Stimulated activated CD8-positive, alpha-beta memory T cell treated with anti-CD3 and anti-CD28 coated beads, Interleukin-15, amount 100 ng/mL, for 4 hours (primary cell): ENCODE data around the gene MYL6.

Experiments used
- DNase-seq, 2 donors: peaks; one replicate each; pipeline ENCODE4 v3.0.0-alpha.2; 2020; ENCODE audit warnings: low read depth in 2 of 2

The MYL6 gene

GRCh38 chr12:56129206-56129941, 28.8 kb upstream of the MYL6 start:
- peak in 1 of 2 donors; percentile 60 for DNase-seq

GRCh38 chr12:56129942-56130495, 28.1 kb upstream of the MYL6 start:
- DNase-seq, result no peak

GRCh38 chr12:56130876-56131275, 27.3 kb upstream of the MYL6 start:
- DNase-seq, result no peak

GRCh38 chr12:56134897-56135296, 23.3 kb upstream of the MYL6 start:
- no peak for DNase-seq

GRCh38 chr12:56137853-56138571, 20.1 kb upstream of the MYL6 start:
- no peak for DNase-seq

DNA sequence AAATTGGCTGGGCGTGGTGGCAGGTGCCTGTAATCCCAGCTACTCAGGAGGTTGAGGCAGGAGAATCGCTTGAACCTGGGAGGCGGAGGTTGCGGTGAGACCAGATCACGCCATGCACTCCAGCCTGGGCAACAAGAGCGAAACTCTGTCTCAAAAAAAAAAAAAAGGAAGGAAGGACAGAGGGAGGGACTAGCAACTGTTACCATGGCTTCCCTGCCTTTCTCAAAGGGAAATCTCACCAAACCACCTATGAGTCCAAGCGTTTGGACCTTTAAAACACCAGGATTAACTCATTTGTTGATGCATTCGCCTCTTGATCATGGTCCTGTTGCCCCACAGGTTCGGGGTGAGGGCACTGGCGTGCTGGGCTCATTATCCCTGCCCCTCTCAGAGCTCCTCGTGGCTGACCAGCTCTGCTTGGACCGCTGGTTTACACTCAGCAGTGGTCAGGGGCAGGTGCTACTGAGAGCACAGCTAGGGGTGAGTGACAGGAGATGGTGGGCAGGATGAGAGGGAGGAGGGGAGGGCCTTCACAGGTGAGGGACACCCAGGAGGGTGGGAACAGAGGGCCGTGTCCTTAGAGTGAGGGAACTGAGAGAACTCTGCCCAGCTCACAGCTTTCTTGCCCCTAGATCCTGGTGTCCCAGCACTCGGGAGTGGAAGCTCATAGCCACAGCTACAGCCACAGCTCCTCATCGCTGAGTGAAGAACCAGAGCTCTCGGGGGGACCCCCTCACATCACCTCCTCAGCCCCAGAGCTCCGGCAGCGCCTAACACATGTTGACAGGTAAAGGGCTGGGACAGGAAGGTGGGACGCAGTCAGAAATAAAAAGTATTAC, 16.0 kb upstream of the MYL6 start:
- DNase-seq, result no peak

DNA sequence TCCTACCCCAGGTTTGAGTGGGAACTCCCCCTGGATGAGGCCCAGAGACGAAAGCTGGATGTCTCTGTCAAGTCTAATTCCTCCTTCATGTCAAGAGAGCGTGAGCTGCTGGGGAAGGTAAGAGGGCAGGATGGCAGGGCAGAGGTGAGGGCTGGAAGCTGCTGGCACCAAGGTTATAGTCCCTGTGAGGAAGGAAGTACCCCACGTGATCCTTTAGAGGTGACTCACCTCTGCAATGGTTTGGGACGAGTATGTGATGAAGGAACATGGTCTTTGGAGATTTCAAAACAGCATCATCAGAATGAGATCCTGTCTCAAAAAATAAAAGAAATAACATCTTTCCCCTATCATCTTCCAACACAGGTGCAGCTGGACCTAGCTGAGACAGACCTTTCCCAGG, 14.9 kb upstream of the MYL6 start:
- DNase-seq, result no peak

DNA sequence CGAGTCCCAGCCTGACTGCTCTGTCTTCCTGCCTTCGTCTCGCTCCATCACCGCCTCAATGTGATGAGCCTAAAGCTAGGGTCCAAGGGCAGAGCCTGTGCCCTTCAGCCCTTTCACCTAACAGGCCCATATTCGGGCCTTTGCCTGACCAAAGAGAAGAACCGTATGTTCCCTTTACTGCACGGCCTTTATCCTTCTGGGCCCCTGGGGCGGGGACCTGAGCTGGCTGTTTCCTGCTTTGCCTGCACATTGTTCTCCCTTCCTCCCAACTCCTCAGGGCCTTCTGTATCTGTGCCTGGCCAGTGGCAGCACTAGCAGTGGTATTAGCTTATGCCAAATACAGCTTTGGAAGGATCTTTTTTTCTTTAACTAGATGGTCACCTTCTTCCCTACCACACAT, 14.3 kb upstream of the MYL6 start:
- no peak for DNase-seq

DNA sequence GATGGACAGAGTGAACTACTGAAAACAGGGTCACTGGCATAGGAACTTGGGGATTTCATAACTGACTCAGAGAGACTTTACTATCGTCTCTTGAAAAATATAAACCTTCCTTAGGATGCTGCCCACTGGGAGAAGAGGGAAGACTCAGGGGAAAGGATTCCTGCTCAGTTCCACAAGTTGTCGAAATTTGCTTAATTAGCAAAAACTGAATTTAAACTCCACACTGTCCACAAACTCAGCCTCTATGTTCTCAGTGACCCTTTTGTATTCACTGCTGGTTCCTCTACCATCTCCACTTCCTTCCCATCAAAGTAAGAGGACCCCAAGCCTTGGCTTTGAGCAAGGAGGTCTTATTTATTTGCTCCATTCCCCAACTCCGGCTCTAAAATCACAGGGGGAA, 12.9 kb upstream of the MYL6 start:
- no peak for DNase-seq

DNA sequence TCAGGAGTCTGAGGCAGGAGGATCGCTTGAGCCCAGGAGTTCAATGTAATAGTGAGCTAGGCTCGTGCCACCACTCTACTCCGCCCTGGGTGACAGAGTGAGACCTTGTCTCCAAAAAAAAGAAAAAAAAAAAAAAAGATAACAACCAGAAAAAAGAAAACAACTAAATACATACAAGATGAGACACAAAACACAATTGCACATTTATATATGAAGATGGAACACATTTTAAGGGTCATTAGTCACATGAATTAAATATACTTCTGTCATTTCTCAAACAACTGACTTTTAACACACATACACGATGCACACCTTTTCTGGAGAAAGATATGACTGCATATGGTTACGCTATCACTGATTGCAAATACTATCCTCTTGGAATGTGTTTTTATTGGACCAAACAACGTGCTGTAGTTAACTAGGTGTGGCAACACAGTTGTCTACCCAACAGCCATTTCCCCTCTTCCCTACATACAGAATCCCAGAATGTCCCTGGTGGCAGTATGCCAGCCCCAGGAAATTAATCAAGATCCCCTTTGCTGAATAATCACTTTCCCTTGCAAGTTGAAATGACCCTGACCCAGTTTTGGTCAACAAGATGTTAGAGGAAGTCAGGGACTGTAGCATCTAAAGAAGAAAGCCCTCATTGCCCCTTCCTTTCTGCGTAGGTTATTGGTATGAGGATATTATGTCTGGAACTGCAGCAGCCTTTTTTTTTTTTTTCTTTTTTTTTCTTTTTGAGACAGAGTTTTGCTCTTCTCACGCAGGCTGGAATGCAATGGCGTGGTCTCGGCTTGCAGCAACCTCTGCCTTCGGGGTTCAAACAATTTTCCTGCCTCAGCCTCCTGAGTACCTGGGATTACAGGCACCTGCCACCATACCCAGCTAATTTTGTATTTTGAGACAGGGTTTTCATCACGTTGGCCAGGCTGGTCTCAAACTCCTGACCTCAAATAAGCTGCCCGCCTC, 11.4 kb upstream of the MYL6 start:
- DNase-seq, result no peak

DNA sequence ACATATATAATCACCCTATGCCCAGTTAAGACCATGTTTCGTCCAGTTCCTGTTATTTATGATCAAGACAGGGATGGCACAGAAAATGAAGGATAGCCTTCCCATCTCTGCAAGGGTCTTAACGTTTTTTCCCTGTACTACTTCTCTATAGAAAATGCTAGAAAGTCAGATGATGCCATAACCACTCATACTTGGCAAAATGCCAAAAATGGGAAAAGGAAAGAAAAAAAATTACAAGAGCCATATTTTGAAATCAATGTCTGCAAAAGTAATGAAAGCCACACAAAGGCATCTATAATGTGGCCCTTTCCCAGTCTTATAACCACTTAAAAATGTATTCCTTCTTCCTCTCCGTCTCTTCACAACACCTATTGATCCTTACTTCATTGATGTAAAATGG, 7.6 kb upstream of the MYL6 start:
- no peak for DNase-seq

GRCh38 chr12:56151672-56152131, 6.5 kb upstream of the MYL6 start:
- DNase-seq, result peak; percentile 17 to 42

DNA sequence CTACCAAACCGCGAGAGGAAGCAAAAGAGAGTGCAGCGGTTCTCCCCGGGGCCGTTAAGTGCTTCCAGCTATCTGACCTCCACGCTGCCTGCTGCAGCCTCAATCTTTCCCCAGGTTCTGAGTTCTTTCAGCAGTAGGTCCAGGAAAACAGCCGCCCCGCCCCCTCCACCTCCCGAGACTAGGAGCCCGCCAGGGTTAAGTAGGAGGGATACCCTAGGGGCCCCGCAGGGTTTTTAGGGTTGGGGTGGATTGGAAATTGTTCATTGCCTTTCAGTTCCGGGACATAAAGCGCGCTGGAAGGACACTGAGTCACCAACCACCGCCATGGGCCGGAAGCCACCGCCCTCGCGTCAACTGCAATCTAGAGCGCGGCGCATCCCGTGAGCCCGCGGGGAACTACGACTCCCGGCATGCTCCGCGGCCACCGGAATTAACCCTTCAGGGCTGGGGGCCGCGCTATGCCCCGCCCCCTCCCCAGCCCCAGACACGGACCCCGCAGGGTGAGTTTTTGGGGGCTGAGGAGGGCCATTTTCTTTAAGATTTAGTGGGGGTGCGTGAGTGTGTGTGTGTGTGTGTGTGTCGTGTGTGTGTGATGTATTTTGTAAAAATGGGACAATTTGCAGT, 5.9 kb upstream of the MYL6 start, which contains the start of gene MYL6B:
TSS of gene MYL6B (plus strand) at position 456 of the 624 bp plus-strand sequence. CDS start 1,332 bp downstream, outside the sequence.
- DNase-seq, result peak; percentile 87 to 91

DNA sequence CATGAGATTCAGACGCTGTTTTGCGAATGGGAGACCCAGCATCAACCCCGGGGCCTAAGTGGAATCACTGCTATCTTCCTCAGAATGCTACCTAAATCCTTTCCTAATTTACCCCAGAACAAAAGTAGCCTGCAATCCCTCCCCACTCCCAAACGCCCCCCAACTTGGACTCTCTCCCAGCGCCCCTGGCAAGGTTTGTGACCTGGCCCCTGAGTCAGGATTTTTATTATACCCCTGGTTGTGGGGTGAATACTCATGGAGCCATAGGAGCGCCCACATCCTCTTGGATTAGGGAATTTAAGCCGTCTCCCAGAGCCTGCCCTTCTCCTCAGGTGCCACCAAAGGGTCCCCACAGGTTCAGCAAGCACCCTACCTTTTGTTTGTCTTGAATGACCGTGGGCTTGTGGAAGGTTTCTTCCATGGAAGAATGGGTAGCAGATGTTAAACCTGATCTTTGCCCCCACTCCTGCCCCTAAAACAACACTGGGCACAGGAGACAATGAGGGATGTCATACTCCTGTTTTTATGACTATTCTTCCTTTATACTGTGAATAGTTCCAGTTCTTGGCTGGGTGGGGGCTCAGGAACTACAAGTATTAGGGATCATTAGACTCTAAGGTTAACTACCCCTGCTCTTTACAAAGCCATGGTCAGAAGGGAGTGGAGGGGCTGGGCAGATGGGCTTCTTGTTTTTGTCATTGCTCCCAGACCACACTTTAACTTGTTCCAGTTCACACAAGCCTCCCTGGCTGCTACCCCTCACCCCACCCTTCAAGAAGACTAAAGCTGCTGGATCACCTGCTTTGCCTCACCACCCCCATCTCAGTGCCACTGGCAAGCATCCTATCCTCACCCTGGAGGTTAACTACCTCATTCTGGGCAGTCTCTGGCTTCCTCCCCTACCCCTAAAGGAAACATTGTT, 5.1 kb upstream of the MYL6 start:
- DNase-seq, result no peak

DNA sequence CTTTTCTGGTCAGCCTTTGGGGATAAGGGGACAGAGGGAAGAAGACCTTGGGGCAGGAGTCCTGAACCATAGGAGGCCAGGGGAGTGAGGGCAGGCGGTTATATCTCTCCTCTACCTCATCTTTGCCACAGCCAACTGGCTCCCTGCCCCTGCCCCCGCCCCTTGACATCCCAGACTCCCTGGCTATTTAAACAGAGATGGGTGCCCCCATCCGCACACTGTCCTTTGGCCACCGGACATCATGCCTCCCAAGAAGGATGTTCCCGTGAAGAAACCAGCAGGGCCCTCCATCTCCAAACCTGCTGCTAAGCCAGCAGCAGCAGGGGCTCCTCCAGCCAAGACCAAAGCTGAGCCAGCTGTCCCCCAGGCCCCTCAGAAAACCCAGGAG, 4.5 kb upstream of the MYL6 start:
- no peak for DNase-seq

DNA sequence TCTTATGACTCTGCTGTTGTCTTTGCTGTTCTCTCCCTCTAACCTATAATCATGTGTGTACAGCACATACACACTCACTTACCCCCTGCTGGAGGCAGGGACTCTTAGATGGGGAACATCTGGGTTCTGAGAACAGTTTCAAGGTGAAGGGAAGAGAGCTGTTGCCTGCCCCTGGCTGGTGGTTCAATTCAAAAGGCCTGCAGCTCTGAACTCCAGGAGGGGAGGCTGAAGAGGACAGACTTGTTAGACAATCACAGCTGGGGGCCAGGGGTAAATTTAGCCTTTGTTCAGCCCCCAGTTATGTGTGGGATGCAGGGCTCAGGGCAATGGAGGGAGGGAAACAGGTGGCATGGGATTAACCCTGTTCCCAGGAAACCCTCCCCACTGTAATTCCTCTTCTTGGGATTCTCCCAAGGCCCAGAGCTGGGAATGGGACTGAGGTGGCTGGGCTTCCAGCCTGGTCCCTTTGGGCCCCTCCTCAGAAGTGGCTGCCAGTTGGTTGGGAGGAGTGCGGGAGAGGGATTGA, 3.9 kb upstream of the MYL6 start:
- no peak for DNase-seq

DNA sequence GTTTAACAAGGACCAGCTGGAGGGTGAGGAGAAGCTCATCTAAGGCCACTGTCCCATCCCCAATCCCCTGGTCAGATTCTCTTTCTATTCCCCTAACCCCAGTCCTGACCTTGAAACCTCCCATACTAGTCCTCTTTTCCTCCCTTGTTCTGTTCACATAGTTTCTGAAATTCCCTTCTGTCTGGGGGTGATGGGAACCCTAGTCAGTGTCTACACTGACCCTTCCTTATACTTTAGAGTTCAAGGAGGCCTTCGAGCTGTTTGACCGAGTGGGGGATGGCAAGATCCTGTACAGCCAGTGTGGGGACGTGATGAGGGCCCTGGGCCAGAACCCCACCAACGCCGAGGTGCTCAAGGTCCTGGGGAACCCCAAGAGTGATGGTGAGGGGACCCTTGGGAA, 3.3 kb upstream of the MYL6 start:
- DNase-seq, result no peak

- DNase-seq, result no peak
These were observed 2.8 kb upstream of the MYL6 start for GRCh38 chr12:56155256-56155845.
